Activated CD8-positive, alpha-beta T cell treated with anti-CD3 and anti-CD28 coated beads for 36 hours (primary cell): Measurements from ENCODE around the gene ARHGAP12. TPM values are rescaled to one million over a fixed set of nuclear protein-coding genes. Genes with fewer than 3 reads are reported as not detected.

ENCODE experiments used
- ATAC-seq: fragments of 200-7000 bp; cut with Tn5 transposase; one replicate; pipeline ENCODE4 v1.10.0; 2021; ENCODE audit warnings: mild to moderate bottlenecking, moderate library complexity
- CTCF ChIA-PET: fragments of 350-600 bp; sonication (Branson Sonifier 250); formaldehyde crosslinking; loops from one replicate; lab custom pipeline; 2021; ENCODE audit warnings: antibody characterized with exemption; lab: Charles Lee
- POLR2A ChIA-PET: fragments of 350-600 bp; sonication (Branson Sonifier 250); formaldehyde crosslinking; loops from one replicate; lab custom pipeline; 2021; ENCODE audit warnings: antibody characterized with exemption; lab: Charles Lee
- DNase-seq: peaks from one replicate; pipeline ENCODE4 v3.0.0-alpha.2; 2020
- H3K27ac Mint-ChIP-seq: one replicate; pipeline ENCODE4 v1.8.0; 2021; ENCODE audit warnings: mild to moderate bottlenecking, mixed read lengths
- H3K27me3 Mint-ChIP-seq: one replicate; pipeline ENCODE4 v1.8.0; 2021; ENCODE audit warnings: mixed read lengths
- H3K36me3 Mint-ChIP-seq: one replicate; pipeline ENCODE4 v1.8.0; 2021; ENCODE audit warnings: low read depth, mixed read lengths
- H3K4me1 Mint-ChIP-seq: one replicate; pipeline ENCODE4 v1.8.0; 2021; ENCODE audit warnings: low read depth, mixed read lengths
- H3K4me3 Mint-ChIP-seq: one replicate; pipeline ENCODE4 v1.8.0; 2021; ENCODE audit warnings: mild to moderate bottlenecking, moderate library complexity, mixed read lengths
- H3K9me3 Mint-ChIP-seq: one replicate; pipeline ENCODE4 v1.8.0; 2021; ENCODE audit warnings: mixed read lengths
- CTCF ChIP-seq: fragments of 200-600 bp; IDR thresholded peaks from one replicate; pipeline ENCODE4 v1.8.0; 2022; ENCODE audit warnings: antibody characterized with exemption, mild to moderate bottlenecking
- intact Hi-C: fragments of 100-400 bp; cut with micrococcal nuclease; formaldehyde crosslinking; loops from one replicate; pipeline ENCODE4 v1.10.0; 2022
- total RNA-seq, 2 experiments: library from RNA; stranded (reverse); gene quantifications; one replicate each; pipeline ENCODE4 v1.2.3, GENCODE V29; 2021

ARHGAP12 gene
- total RNA-seq, result 1 to 10 TPM; 4.0 to 4.3 TPM

GRCh38 chr10:31928549-31929260, at the start of gene ARHGAP12:
TSS of gene ARHGAP12 (minus strand) at chr10:31928831. CDS start at chr10:31908855, 19,976 bp downstream.
- no peak for TF ChIP-seq CTCF
- CTCF ChIA-PET, result interaction anchor here (0.8 to 2.0 kb wide), 3 partner anchors 57 to 1144 kb away, joined by 3 to 13 read pairs (median 4); no protein-coding TSS in a partner anchor
- peak; percentile 76 for DNase-seq
- intact Hi-C loops, result no loop called here
- no peaks in the 10 kb centered on the region for H3K9me3 Mint-ChIP-seq
- H3K27ac Mint-ChIP-seq, result peak within 1 kb of the TSS; percentile 78
- peak; percentile 54 for ATAC-seq
- POLR2A ChIA-PET, result interaction anchor here (1.6 kb wide), 1 partner anchor 16 kb away, joined by 3 read pairs; no protein-coding TSS in a partner anchor
- no peaks in the 10 kb centered on the region for H3K27me3 Mint-ChIP-seq
- H3K36me3 Mint-ChIP-seq, result no peaks in the 10 kb centered on the region
- peaks cover 45% of the 10 kb centered on the region for H3K4me1 Mint-ChIP-seq
- peak within 1 kb of the TSS; percentile 86 for H3K4me3 Mint-ChIP-seq

DNA sequence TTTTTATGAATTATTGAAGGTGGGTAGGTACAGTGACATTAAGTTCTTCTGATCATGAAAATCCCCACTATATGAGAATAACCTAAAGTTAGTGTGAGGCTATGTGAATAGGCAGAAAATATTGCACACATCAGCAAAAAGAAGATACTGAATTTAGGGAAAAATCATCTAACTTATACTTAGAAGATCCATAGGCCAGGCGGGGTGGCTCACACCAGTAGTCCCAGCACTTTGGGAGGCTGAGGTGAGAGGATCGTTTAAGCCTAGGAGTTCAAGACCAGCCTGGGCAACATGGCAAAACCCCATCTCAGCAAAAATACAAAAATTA, 49.5 kb upstream of the ARHGAP12 start:
- H3K4me1 Mint-ChIP-seq, result peaks cover 20% of the 10 kb centered on the region
- CTCF ChIA-PET, result interaction anchor here (1.0 kb wide), 1 partner anchor 116 kb away, joined by 5 read pairs; no protein-coding TSS in a partner anchor

DNA sequence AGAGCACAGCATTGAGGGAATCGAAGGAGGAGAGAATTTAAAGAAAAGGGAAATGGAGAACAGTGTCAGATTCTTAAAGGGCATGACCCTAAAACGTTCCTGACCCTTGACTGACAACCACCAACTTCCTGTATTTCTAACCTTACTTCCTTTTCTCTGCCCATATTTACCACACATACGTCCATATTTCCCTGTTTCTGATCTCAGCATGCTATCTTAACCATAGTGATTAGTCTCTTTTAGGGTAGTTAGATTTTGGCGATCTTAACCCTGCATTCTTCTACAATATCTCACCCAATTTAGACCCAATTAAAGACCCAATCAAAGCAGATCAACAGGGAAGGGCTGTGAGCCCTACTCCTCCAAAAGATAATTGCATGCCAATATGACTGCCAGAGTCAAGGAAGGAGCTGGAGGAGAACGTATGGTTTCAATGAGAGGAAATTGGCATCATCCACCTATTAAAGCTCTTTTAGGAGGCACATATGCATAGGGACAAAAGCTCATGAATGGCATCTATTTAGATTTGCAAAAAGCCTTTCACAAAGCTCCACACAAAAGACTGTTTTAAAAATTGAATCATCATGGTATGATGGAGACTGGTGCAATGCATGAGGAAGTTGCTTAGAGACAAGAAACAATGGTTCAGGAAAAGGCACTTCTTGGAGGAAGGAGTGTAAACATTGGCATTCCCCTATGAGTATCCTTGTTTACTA, 49.0 kb upstream of the ARHGAP12 start:
- POLR2A ChIA-PET, result interaction anchor here (0.9 kb wide), 1 partner anchor 1161 kb away, joined by 4 read pairs; no protein-coding TSS in a partner anchor
- Mint-ChIP-seq H3K9me3 (no peaks in the 10 kb centered on the region), H3K27ac (no peak overlapping the region), H3K4me1 (peaks cover 20% of the 10 kb centered on the region), H3K27me3 (peaks cover 2% of the 10 kb centered on the region), H3K4me3 (no peak overlapping the region), H3K36me3 (no peaks in the 10 kb centered on the region)
- DNase-seq, result no peak
- no peak for TF ChIP-seq CTCF
- CTCF ChIA-PET, result interaction anchor here (1.0 to 1.3 kb wide), 3 partner anchors 28 to 116 kb away, joined by 3 to 5 read pairs (median 4); no protein-coding TSS in a partner anchor
- ATAC-seq, result peak; percentile 30
- intact Hi-C loops, result no loop called here

More for the DNA sequence above, 49.5 kb upstream of the ARHGAP12 start:
- TF ChIP-seq CTCF, result no peak
- no peak for ATAC-seq
- no peak for DNase-seq
- Mint-ChIP-seq H3K4me3 (no peak overlapping the region), H3K27ac (no peak overlapping the region), H3K36me3 (no peaks in the 10 kb centered on the region), H3K27me3 (peaks cover 2% of the 10 kb centered on the region), H3K9me3 (no peaks in the 10 kb centered on the region)
- intact Hi-C loops, result no loop called here
- POLR2A ChIA-PET, result interaction anchor here (0.9 kb wide), 1 partner anchor 1161 kb away, joined by 4 read pairs; no protein-coding TSS in a partner anchor

- Mint-ChIP-seq H3K4me3 (no peak overlapping the region), H3K36me3 (no peaks in the 10 kb centered on the region), H3K27ac (no peak overlapping the region), H3K9me3 (no peaks in the 10 kb centered on the region), H3K4me1 (peaks cover 20% of the 10 kb centered on the region), H3K27me3 (peaks cover 2% of the 10 kb centered on the region)
- ChIA-PET CTCF (no interaction called here), POLR2A (no interaction called here)
- intact Hi-C loops, result no loop called here
- no peak for DNase-seq
- no peak for TF ChIP-seq CTCF
- ATAC-seq, result no peak
These were observed 46.6 kb upstream of the ARHGAP12 start for GRCh38 chr10:31975157-31975765.
